Cardiac muscle cell (in vitro differentiated cells and primary cell): ENCODE measurements around the gene CIDEC. TPM values are rescaled to one million over a fixed set of nuclear protein-coding genes. Genes with fewer than 3 reads are reported as not detected.
"Not testable (repeated sequence)": the region's sequence is repeated elsewhere in the genome, so short reads cannot be mapped to it uniquely, and the experiment has no call there.

Experiments used
- DNase-seq, 2 donors: peaks; one replicate each; pipeline versions ENCODE4 v3.0.0 to v3.0.0-alpha.2; 2010 to 2017; ENCODE audit warnings: low read depth in 1 of 2, low spot score in 1 of 2
- H3K27ac ChIP-seq: fragments of 200-600 bp; sonication (generic); 2 replicates; pipeline ENCODE4 v1.5.1; 2016
- H3K27me3 ChIP-seq: fragments of 200-600 bp; sonication (generic); 2 replicates; pipeline ENCODE4 v1.6.0; 2016; ENCODE audit warnings: control low read depth
- H3K36me3 ChIP-seq: fragments of 200-600 bp; sonication (generic); 2 replicates; pipeline ENCODE4 v1.5.1; 2016; ENCODE audit warnings: control low read depth
- H3K4me1 ChIP-seq: fragments of 200-600 bp; sonication (generic); 2 replicates; pipeline ENCODE4 v1.8.1; 2017; ENCODE audit warnings: low read depth, mild to moderate bottlenecking, mixed run types
- H3K4me3 ChIP-seq: fragments of 200-600 bp; sonication (generic); 2 replicates; pipeline ENCODE4 v1.5.1; 2016; ENCODE audit warnings: mild to moderate bottlenecking
- H3K9me3 ChIP-seq: fragments of 200-600 bp; sonication (generic); 2 replicates; pipeline ENCODE4 v1.5.1; 2017; ENCODE audit warnings: low read depth, mild to moderate bottlenecking, control low read depth
- CTCF ChIP-seq: IDR thresholded peaks from 2 replicates; pipeline ENCODE4 v1.5.1; 2012; ENCODE audit warnings: low read depth, mild to moderate bottlenecking, low read length
- polyA plus RNA-seq: library from polyadenylated mRNA; unstranded; fragments of >200 nt; fragmentation: Nextera tagmentation; extraction: Ambion mirVana; gene quantifications from 2 replicates; pipeline ENCODE4 v1.2.1, GENCODE V29; 2016
- total RNA-seq: library from RNA; depleted of rRNA; stranded (reverse); fragments of >200 nt; gene quantifications from 2 replicates; pipeline ENCODE4 v1.2.3, GENCODE V29; 2016

Gene CIDEC
- total and polyA plus RNA-seq, 2 experiments from 2014 or later = 0.37 TPM; not detected in 1

- Histone ChIP-seq H3K27me3 (no peaks in the 10 kb centered on the region), H3K9me3 (no peaks in the 10 kb centered on the region), H3K27ac (no peak overlapping the region), H3K4me3 (no peak overlapping the region), H3K4me1 (no peaks in the 10 kb centered on the region), H3K36me3 (no peaks in the 10 kb centered on the region)
- no peak for TF ChIP-seq CTCF
- DNase-seq = no peak
Observed at GRCh38 chr3:9875448-9875847, 4.6 kb downstream of the CIDEC start.

GRCh38 chr3:9872067-9872466, 8.0 kb downstream of the CIDEC start:
- not testable (repeated sequence) for DNase-seq, H3K4me3 ChIP-seq

GRCh38 chr3:9870978-9871377, 9.1 kb downstream of the CIDEC start:
- no peak for TF ChIP-seq CTCF
- Histone ChIP-seq H3K27ac (no peak overlapping the region), H3K4me3 (no peak overlapping the region), H3K9me3 (no peaks in the 10 kb centered on the region), H3K4me1 (no peaks in the 10 kb centered on the region), H3K27me3 (no peaks in the 10 kb centered on the region), H3K36me3 (no peaks in the 10 kb centered on the region)
- DNase-seq = peak in 1 of 2 donors; percentile 67

More at GRCh38 chr3:9872067-9872466, 8.0 kb downstream of the CIDEC start:
- H3K9me3 ChIP-seq, H3K36me3 ChIP-seq, H3K4me1 ChIP-seq, H3K27ac ChIP-seq, H3K27me3 ChIP-seq: not testable (repeated sequence)

GRCh38 chr3:9869955-9870354, 10.1 kb downstream of the CIDEC start:
- H3K4me3 ChIP-seq = no peak overlapping the region
- TF ChIP-seq CTCF = no peak
- H3K36me3 ChIP-seq = no peaks in the 10 kb centered on the region
- H3K27me3 ChIP-seq = no peaks in the 10 kb centered on the region
- H3K4me1 ChIP-seq = peaks cover 4% of the 10 kb centered on the region
- no peaks in the 10 kb centered on the region for H3K9me3 ChIP-seq
- no peak overlapping the region for H3K27ac ChIP-seq
- DNase-seq = no peak

GRCh38 chr3:9867106-9867505, 12.9 kb downstream of the CIDEC start:
- H3K27ac ChIP-seq = no peak overlapping the region
- H3K4me3 ChIP-seq = no peak overlapping the region
- peaks cover 15% of the 10 kb centered on the region for H3K4me1 ChIP-seq
- no peak for TF ChIP-seq CTCF
- DNase-seq = no peak
- H3K36me3 ChIP-seq = no peaks in the 10 kb centered on the region
- no peaks in the 10 kb centered on the region for H3K9me3 ChIP-seq
- no peaks in the 10 kb centered on the region for H3K27me3 ChIP-seq

- H3K36me3 ChIP-seq = no peaks in the 10 kb centered on the region
- DNase-seq = peak in 1 of 2 donors; percentile 61
- H3K9me3 ChIP-seq = no peaks in the 10 kb centered on the region
- no peak overlapping the region for H3K27ac ChIP-seq
- H3K27me3 ChIP-seq = no peaks in the 10 kb centered on the region
- TF ChIP-seq CTCF = no peak
- peaks cover 15% of the 10 kb centered on the region for H3K4me1 ChIP-seq
- H3K4me3 ChIP-seq = no peak overlapping the region
Observed at GRCh38 chr3:9866639-9867038, 13.4 kb downstream of the CIDEC start.

- not testable (repeated sequence) for H3K27me3 ChIP-seq, H3K4me3 ChIP-seq, DNase-seq, H3K9me3 ChIP-seq, H3K36me3 ChIP-seq
- Histone ChIP-seq H3K27ac (peak overlapping the region; percentile 96), H3K4me1 (peaks cover 20% of the 10 kb centered on the region)
Observed at GRCh38 chr3:9865125-9865637, 14.9 kb downstream of the CIDEC start.
